Fibroblast of lung (primary cell): Measurements from ENCODE around the gene NRF1. TPM values are rescaled to one million over a fixed set of nuclear protein-coding genes. Genes with fewer than 3 reads are reported as not detected.

Experiments
- DNase-seq, 2 donors: peaks; one replicate each; pipeline versions ENCODE4 v3.0.0 to v3.0.0-alpha.2; 2010; ENCODE audit warnings: low read depth in 2 of 2
- H2AFZ ChIP-seq: 2 replicates; pipeline ENCODE4 v1.5.1; 2012; ENCODE audit warnings: low read length, control low read depth, inconsistent platforms
- H3K27ac ChIP-seq: 2 replicates; pipeline ENCODE4 v1.5.1; 2011; ENCODE audit warnings: low read length, control low read depth; ENCODE audit not compliant: insufficient read depth
- H3K27me3 ChIP-seq: 2 replicates; pipeline ENCODE4 v1.5.1; 2011; ENCODE audit warnings: mild to moderate bottlenecking, low read length; ENCODE audit not compliant: control insufficient read depth, insufficient read depth
- H3K36me3 ChIP-seq: 2 replicates; pipeline ENCODE4 v1.5.1; 2011; ENCODE audit warnings: low read length; ENCODE audit not compliant: control insufficient read depth, insufficient read depth
- H3K4me1 ChIP-seq: 2 replicates; pipeline ENCODE4 v1.5.1; 2011; ENCODE audit warnings: low read length; ENCODE audit not compliant: control insufficient read depth, insufficient read depth; ENCODE audit errors: extremely low read depth
- H3K4me2 ChIP-seq: 2 replicates; pipeline ENCODE4 v1.5.1; 2011; ENCODE audit warnings: low read length, control low read depth; ENCODE audit not compliant: insufficient read depth; ENCODE audit errors: extremely low read depth
- H3K4me3 ChIP-seq, 4 experiments: fragments of 200-600 bp in 1 of 4; sonication (generic) in 1 of 4; replicated peaks in 1 of 4; 2 replicates each; pipeline ENCODE4 v1.5.1; 2011 to 2016; ENCODE audit warnings: low read length in 4 of 4, low read depth in 3 of 4, mild to moderate bottlenecking in 3 of 4, control low read depth in 2 of 4, inconsistent platforms in 1 of 4, mixed read lengths in 1 of 4; ENCODE audit not compliant: insufficient read depth in 1 of 4; ENCODE audit errors: control extremely low read depth in 1 of 4
- H3K79me2 ChIP-seq: 2 replicates; pipeline ENCODE4 v1.5.1; 2012; ENCODE audit warnings: mild to moderate bottlenecking, low read length, inconsistent platforms; ENCODE audit not compliant: control insufficient read depth, insufficient read depth
- H3K9ac ChIP-seq: 2 replicates; pipeline ENCODE4 v1.5.1; 2011; ENCODE audit warnings: mild to moderate bottlenecking, low read length, control low read depth; ENCODE audit not compliant: insufficient read depth
- H3K9me3 ChIP-seq: 2 replicates; pipeline ENCODE4 v1.5.1; 2012; ENCODE audit warnings: low read depth, low read length; ENCODE audit not compliant: control insufficient read depth, insufficient read depth
- H4K20me1 ChIP-seq: 2 replicates; pipeline ENCODE4 v1.5.1; 2011; ENCODE audit warnings: low read length; ENCODE audit not compliant: control insufficient read depth, insufficient read depth; ENCODE audit errors: extremely low read depth
- EZH2 ChIP-seq: IDR thresholded peaks from 2 replicates; pipeline ENCODE4 v1.5.1; 2012; ENCODE audit warnings: low read length, control low read depth, mild to moderate bottlenecking; ENCODE audit errors: missing control alignments
- polyA plus RNA-seq, 2 donors: library from polyadenylated mRNA; depleted of rRNA in 1 of 2; stranded (reverse) in 1 of 2; unstranded in 1 of 2; fragments of >200 nt; gene quantifications; 2 replicates each; pipeline ENCODE4 v1.2.1, GENCODE V29; 2011 to 2012; ENCODE audit warnings: missing spikeins in 1 of 2
- total RNA-seq: library from RNA; depleted of rRNA; stranded (reverse); fragments of >200 nt; gene quantifications from 2 replicates; pipeline ENCODE4 v1.2.1, GENCODE V29; 2014
- TF ChIP-seq, protein P1 (sequence below), 2 donors: IDR thresholded peaks in 1 of 2; conservative IDR thresholded peaks in 1 of 2; 1 replicate in 1 of 2; 2 replicates in 1 of 2; pipeline ENCODE4 v1.5.1; 2011 to 2012; ENCODE audit warnings: low read length in 2 of 2, control low read depth in 1 of 2, inconsistent platforms in 1 of 2, low read depth in 1 of 2, mild to moderate bottlenecking in 1 of 2

Gene NRF1
- total and polyA plus RNA-seq, 2 donors (not counting 1 experiment from before 2014, with no cell fraction given) = 7.3 to 15.5 TPM

DNA sequence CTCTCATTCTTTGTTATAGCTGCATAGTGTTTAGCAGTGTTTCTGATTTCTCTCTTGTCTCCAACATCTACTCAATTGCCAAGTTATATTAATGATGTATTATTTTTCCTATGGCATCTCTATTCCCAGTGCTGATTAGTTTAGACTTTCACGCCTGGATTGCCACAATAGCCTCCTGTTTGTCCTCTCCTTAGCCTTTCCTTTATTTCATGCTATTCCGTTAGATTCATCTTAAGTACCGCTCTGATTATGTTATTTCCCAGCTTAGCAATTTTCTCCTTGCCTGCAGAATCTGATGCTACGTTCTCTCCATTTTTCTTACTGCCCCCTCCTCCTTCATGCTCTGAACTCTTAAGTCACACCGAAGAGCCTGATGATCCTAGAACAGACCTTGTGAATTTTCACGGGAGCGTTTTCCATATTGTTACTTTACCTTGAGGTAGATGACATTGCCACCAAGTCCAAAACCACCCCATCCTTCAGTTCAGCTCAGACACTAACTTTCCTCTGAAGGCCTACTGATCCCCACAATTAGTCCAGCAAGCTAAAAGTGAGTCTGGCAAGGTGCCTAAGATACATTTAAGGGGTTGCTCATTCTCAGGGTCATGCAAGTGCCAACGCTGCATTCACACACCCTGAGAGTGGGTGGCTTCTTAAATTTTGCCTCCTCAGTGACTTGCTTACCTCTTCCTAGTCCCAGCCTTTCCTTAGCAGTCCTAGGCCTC lies 6.6 kb upstream of the NRF1 start:
- no peak overlapping the region for H3K9ac ChIP-seq
- H3K9me3 ChIP-seq = no peaks in the 10 kb centered on the region
- H4K20me1 ChIP-seq = no peaks in the 10 kb centered on the region
- no peaks in the 10 kb centered on the region for H3K79me2 ChIP-seq
- H3K4me1 ChIP-seq = no peaks in the 10 kb centered on the region
- TF ChIP-seq EZH2 = no peak
- TF ChIP-seq, protein P1, sequence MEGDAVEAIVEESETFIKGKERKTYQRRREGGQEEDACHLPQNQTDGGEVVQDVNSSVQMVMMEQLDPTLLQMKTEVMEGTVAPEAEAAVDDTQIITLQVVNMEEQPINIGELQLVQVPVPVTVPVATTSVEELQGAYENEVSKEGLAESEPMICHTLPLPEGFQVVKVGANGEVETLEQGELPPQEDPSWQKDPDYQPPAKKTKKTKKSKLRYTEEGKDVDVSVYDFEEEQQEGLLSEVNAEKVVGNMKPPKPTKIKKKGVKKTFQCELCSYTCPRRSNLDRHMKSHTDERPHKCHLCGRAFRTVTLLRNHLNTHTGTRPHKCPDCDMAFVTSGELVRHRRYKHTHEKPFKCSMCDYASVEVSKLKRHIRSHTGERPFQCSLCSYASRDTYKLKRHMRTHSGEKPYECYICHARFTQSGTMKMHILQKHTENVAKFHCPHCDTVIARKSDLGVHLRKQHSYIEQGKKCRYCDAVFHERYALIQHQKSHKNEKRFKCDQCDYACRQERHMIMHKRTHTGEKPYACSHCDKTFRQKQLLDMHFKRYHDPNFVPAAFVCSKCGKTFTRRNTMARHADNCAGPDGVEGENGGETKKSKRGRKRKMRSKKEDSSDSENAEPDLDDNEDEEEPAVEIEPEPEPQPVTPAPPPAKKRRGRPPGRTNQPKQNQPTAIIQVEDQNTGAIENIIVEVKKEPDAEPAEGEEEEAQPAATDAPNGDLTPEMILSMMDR (conservative IDR thresholded peaks at IDR 0.05 in 1 of 2, IDR thresholded peaks at IDR 0.05 in 1 of 2; ENCODE audit: low read depth in 1 of 2, low read length in 2 of 2) = no peak
- H3K4me3 ChIP-seq = no peak overlapping the region
- no peak overlapping the region for H2AFZ ChIP-seq
- no peak for DNase-seq
- no peak overlapping the region for H3K4me2 ChIP-seq
- no peak overlapping the region for H3K27ac ChIP-seq
- H3K36me3 ChIP-seq = no peaks in the 10 kb centered on the region
- H3K27me3 ChIP-seq = no peaks in the 10 kb centered on the region

DNA sequence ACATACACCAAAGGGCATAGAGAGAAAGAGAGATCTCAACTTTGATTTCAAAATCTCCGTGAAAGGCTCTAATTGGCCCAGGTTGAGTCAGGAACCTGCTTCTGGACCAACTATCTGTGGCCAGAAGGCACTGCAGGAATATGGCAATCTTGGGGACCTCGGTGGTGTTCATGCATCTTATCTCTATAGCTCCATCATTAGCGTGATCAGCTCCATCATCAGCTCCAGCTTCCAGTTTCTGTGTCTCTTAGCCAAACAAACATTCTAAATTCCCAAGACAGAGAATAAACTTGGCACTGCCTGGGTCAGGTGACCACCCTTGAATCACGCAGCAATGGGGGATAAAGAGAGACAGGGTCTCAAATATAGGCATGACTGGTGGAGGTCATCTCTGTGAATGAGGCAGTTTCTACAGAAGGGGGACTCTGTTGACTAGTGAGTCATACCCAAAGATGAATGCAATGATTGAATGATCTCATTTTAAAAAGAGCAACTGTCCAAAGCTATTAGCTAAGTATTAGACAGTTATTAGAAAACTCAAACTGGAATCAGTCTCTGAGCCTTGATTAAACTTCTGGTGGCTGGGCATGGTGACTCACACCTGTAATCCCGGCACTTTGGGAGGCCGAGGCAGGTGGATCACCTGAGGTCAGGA lies 5.4 kb upstream of the NRF1 start:
- no peak overlapping the region for H3K27ac ChIP-seq

DNA sequence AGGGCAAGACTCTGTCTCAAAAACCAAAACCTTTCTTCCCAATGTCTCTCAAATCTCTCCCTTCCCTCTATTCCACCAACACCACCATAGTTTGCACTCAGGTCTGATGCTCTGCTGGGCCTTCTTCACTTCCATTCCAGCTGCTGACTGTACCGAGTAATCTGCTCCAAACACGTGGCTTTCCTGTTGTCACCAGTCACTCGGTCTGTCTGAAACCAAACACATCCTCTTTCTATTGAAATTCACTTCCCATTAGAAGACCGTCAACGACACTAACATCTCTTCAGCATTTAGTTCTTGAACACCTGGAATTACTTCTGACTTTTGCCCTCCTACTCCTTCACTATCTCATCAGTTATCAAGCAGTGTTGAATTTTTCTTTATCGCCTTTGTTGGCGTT lies 4.7 kb upstream of the NRF1 start:
- Histone ChIP-seq H3K27me3 (no peaks in the 10 kb centered on the region), H2AFZ (no peak overlapping the region), H3K4me1 (no peaks in the 10 kb centered on the region), H3K27ac (no peak overlapping the region), H3K9ac (no peak overlapping the region), H3K4me3 (no peak overlapping the region), H3K36me3 (no peaks in the 10 kb centered on the region), H3K79me2 (peaks cover 10% of the 10 kb centered on the region), H3K9me3 (no peaks in the 10 kb centered on the region), H3K4me2 (no peak overlapping the region), H4K20me1 (no peaks in the 10 kb centered on the region)
- no peak for DNase-seq
- TF ChIP-seq, protein P1 (conservative IDR thresholded peaks at IDR 0.05 in 1 of 2, IDR thresholded peaks at IDR 0.05 in 1 of 2; ENCODE audit: low read depth in 1 of 2, low read length in 2 of 2) = no peak
- TF ChIP-seq EZH2 = no peak

More for the DNA sequence above, 5.4 kb upstream of the NRF1 start:
- TF ChIP-seq EZH2 = no peak
- TF ChIP-seq, protein P1 (conservative IDR thresholded peaks at IDR 0.05 in 1 of 2, IDR thresholded peaks at IDR 0.05 in 1 of 2; ENCODE audit: low read depth in 1 of 2, low read length in 2 of 2) = no peak
- Histone ChIP-seq H3K4me1 (no peaks in the 10 kb centered on the region), H3K27me3 (no peaks in the 10 kb centered on the region), H3K36me3 (no peaks in the 10 kb centered on the region), H3K4me2 (no peak overlapping the region), H3K9ac (no peak overlapping the region), H4K20me1 (no peaks in the 10 kb centered on the region), H3K79me2 (peaks cover 9% of the 10 kb centered on the region), H3K4me3 (no peak overlapping the region), H2AFZ (no peak overlapping the region), H3K9me3 (no peaks in the 10 kb centered on the region)
- no peak for DNase-seq
